HG03025 (cell line): ENCODE results near the gene IL21R.

ENCODE experiments used
- ATAC-seq: cut with Tn5 transposase; IDR thresholded peaks from one replicate; pipeline ENCODE4 v1.9.1; 2021; ENCODE audit warnings: mild to moderate bottlenecking, moderate library complexity; ENCODE audit not compliant: unreplicated experiment, low FRiP score

IL21R gene

GRCh38 chr16:27481282-27481934, 79.4 kb downstream of the IL21R start:
- ATAC-seq, result no peak

DNA sequence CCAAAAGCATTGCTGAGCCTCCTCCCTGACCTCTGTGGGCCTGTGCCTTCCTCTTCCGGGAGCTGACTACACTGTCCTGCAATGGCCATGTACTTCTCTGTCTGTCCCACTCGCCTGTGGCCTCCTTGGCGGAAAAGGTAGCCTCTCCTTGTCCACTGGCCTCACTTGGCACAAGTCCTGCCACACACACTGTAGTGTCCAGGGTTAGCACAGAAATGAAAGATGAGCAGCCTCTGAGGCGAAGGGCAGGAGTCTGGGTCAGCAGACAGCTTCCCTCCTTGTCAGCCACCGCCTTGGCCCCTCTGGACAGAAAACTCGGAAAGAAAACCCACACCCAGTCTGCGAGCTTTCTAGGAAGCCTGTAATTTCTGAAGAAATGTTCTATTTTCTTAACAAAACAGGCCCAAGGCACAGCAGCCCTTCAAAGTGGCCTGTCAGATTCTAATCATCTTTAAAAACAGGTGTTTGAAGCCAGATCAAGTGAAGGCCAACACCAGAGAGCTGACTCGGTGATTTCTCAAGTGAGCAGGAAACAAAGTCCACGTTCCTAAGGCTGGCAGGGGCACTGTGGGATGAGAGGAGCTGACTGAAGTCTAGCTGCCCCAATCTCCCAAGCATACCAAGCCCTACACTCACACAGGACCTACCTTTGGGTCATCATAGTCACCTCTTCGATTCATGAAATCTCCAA, 80.6 kb downstream of the IL21R start:
- ATAC-seq, result no peak

- no peak for ATAC-seq
Measured at GRCh38 chr16:27483088-27483437, 81.1 kb downstream of the IL21R start.

GRCh38 chr16:27483624-27484023, 81.7 kb downstream of the IL21R start:
- ATAC-seq, result no peak

DNA sequence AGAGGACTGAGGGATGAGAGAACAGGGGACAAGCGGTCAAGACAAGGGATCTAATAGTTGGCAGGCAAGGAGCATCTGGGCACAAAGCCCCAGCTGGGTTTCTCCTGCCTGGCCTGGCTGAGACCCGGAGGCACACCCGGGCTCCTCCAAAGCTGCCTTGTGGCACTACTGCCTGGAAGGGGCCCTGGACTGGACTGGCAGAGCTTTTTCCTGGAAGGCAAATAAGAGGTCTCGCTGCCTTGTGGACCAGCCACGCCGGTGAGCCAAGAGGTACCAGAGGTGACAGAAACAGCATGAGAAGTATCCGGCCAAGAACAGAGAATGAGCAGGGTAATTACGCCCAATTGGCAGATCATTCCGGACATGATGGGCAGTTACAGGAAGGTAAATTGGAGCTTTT, 83.2 kb downstream of the IL21R start:
- no peak for ATAC-seq

DNA sequence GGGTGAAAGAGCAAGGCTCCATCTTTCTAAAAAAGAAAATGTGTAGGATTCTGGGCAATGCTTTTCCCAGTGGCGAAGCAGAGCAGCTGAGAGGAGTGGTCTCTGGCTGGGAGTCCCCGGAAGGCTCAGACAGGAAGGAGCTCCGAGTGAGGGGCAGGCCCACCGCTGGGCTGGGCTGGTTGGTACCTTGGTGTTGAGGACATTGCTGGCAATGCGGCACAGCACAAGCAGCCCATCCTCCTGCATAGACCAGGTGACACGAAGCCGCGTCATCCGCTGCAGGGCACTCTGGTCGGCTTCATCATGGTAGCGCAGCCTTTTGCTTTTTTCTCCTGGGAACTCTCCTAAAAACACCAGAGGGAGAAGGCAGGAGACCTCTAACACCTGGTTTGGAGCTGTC, 83.8 kb downstream of the IL21R start:
- no peak for ATAC-seq

DNA sequence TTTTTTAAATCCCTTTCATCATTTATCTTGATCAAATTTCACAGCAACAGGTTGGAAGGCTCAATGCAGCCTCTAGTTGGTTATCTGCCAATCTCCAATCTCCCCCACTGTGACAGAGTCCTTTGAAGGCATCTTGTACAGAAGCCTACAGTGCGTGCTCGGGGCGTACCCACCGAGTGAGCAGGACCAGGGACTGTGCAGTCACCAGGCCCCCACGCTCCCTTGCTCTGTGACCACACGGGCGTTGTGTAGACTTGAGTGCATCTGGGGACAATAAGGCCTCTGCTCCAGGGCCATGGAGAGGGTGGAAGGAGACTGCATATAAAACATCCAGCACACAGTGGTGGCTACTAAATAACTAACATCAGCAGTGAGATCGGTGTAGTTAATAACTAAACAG, 84.4 kb downstream of the IL21R start:
- ATAC-seq, result no peak

- no peak for ATAC-seq
Measured at GRCh38 chr16:27486760-27487159, 84.8 kb downstream of the IL21R start.

- no peak for ATAC-seq
Measured at GRCh38 chr16:27489421-27489820, 87.4 kb downstream of the IL21R start.

- no peak for ATAC-seq
Measured at GRCh38 chr16:27489906-27490305, 87.9 kb downstream of the IL21R start.

DNA sequence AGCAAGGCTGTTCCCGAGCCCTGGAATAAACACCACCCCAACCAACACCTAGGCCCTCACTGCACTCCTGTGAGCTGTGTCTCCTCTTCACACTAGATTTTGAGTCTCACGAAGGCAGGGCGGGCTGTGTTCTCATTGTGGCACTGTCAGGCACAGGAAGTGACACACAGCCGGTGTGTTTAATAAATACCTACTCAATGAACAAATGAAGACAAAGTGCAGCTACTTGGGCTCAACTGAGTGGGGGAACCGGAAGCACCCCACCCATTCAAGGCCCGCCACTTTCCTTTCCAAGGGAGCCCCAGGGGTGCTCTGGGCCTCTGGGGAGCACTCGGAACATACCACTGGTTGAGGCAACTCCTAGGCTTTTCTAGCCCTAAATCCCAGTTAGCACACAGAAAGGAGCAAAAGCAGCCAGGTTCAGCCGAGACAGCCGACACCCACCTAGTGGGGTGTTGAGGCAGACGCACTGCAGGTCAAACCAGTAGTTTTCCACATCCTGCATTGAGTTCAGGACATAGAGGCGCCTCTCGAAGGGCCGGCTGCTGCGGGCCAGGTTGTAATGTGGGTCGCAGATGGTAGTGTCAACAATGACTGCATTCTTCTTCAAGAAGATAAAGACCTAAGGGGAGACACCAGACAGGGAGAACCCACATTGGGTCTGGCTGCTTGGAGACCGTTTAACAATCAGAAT, 90.1 kb downstream of the IL21R start:
- ATAC-seq, result no peak

- no peak for ATAC-seq
Measured at GRCh38 chr16:27492588-27492979, 90.6 kb downstream of the IL21R start.

GRCh38 chr16:27495191-27495590, 93.2 kb downstream of the IL21R start:
- ATAC-seq, result no peak

- ATAC-seq, result no peak
Measured at GRCh38 chr16:27498031-27498825, 96.3 kb downstream of the IL21R start.

GRCh38 chr16:27498916-27499658, 97.1 kb downstream of the IL21R start:
- ATAC-seq, result no peak

DNA sequence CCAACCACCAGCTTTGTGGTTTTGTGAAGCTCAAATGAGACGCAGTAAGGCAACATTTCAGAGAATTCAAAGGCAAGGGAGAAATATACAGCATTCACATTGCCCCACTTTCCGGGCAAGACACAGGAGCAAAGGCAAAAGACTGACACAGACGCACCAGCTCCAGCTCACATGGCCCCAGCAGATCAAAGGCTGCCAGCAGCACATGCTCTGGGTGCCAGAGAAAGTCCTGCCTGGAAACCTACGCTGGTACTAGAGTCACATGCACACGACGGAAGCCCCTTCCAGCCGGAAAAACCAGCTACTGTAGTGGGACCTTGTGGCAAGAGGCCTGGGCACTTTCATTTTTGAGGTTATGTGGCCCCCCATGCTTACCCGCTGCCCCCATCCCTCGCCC, 97.7 kb downstream of the IL21R start:
- no peak for ATAC-seq

- no peak for ATAC-seq
Measured at GRCh38 chr16:27500801-27501200, 98.8 kb downstream of the IL21R start.
